BE2C (cell line): ENCODE results near the gene NTSR2.

Experiments used
- DNase-seq: peaks from one replicate; pipeline ENCODE4 v3.0.0-alpha.2; 2020
- H3K27me3 ChIP-seq: fragments of 250-450 bp; sonication (Bioruptor Pico); 2 replicates; pipeline ENCODE4 v1.5.1; 2020; ENCODE audit warnings: mild to moderate bottlenecking
- H3K36me3 ChIP-seq: fragments of 250-450 bp; sonication (Bioruptor Pico); 2 replicates; pipeline ENCODE4 v1.5.1; 2020; ENCODE audit warnings: mild to moderate bottlenecking
- H3K4me1 ChIP-seq: fragments of 250-450 bp; sonication (Bioruptor Pico); 2 replicates; pipeline ENCODE4 v1.5.1; 2020
- H3K4me3 ChIP-seq: 2 replicates; pipeline ENCODE4 v1.5.1; 2011; ENCODE audit warnings: low read depth, low read length
- H3K9me3 ChIP-seq: fragments of 250-450 bp; sonication (Bioruptor Pico); 2 replicates; pipeline ENCODE4 v1.5.1; 2020
- CTCF ChIP-seq: IDR thresholded peaks from 2 replicates; pipeline ENCODE4 v1.5.1; 2012; ENCODE audit warnings: mild to moderate bottlenecking, low read depth, low read length

Gene NTSR2

DNA sequence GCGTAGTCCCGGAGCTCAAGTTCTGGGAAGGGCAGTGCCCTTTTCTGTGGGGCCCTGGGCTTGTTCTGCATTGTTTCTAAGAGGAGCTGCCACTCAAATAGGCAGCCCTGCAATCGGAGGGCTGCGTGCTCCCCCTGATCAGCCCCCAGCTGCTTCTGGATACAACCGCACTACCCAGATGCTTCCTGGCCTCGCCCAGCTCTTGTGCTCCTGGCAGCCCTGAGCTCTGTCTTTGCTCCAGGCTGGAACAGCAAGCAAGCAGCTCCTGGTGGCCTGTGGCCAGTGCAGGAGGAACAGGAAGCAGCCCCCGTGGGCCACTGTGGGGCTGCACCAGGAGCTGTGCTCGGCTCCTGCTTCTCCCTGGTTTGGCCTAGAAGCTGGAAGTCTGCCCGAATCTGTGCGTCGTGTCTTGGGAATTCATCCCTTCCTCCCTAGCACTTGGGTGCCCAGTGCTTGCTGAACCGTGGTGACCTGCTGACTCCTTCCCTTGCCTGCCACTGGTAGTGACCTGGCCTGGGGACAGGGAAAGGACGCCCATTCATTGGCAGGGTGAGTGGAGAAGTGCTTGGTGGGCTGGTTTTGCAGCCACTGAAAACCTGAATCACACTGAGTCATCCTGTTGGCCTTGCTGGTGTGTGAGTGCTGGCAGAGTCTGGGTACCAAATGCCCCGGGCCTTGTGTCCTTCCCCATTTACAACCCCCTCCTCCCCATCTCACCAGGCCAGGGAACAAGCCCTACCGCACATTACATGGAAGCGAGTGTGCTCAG is 27.3 kb upstream of the NTSR2 start:
- H3K9me3 ChIP-seq, result no peaks in the 10 kb centered on the region
- DNase-seq, result peak; percentile 84
- no peaks in the 10 kb centered on the region for H3K27me3 ChIP-seq
- no peaks in the 10 kb centered on the region for H3K36me3 ChIP-seq
- peaks cover 50% of the 10 kb centered on the region for H3K4me1 ChIP-seq
- no peak overlapping the region for H3K4me3 ChIP-seq
- no peak for TF ChIP-seq CTCF

DNA sequence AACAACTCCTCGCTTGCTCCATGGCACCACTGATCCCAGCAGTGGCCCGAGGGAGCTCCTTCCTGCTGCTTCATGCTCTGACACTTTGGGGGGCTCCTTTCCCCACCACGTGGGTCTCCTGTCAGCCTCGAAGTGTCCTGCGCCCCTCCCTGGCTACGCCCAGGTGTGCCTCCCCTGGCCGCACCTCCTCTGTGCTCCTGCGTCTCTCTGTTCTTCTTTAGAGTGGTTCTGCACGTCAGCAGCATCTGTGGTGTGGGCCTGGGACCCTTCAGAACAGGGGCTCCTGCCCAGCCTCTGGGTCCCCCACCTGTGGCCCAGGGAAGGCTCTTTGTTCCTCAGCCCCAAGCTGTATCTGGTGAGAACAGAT is 26.7 kb upstream of the NTSR2 start:
- TF ChIP-seq CTCF, result no peak
- no peaks in the 10 kb centered on the region for H3K27me3 ChIP-seq
- H3K36me3 ChIP-seq, result no peaks in the 10 kb centered on the region
- H3K4me1 ChIP-seq, result peaks cover 50% of the 10 kb centered on the region
- no peaks in the 10 kb centered on the region for H3K9me3 ChIP-seq
- H3K4me3 ChIP-seq, result no peak overlapping the region
- no peak for DNase-seq

DNA sequence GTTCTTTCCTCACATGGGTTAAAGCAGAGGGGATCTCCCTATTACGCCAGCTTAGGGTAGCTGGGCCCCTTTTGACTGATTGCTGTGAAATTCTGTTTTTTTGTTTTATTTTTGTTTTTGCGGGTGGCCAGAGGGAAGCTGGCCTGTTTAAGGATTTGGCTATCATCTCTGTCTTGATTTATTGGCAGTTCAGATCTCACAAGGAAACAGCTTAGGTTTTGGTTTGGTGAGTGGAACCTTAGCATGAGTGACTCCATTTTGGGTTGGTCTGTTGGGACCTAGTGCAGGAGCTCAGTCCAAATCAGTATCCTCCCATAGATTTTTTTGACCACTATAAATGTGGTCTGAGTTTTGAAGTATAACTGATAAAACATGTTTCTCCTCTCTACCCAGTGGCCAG is 25.6 kb upstream of the NTSR2 start:
- H3K36me3 ChIP-seq, result no peaks in the 10 kb centered on the region
- H3K4me3 ChIP-seq, result no peak overlapping the region
- no peak for DNase-seq
- H3K9me3 ChIP-seq, result no peaks in the 10 kb centered on the region
- no peak for TF ChIP-seq CTCF
- H3K27me3 ChIP-seq, result no peaks in the 10 kb centered on the region
- peaks cover 39% of the 10 kb centered on the region for H3K4me1 ChIP-seq

- peak; percentile 97 for TF ChIP-seq CTCF
- Histone ChIP-seq H3K9me3 (no peaks in the 10 kb centered on the region), H3K27me3 (no peaks in the 10 kb centered on the region), H3K36me3 (no peaks in the 10 kb centered on the region), H3K4me3 (no peak overlapping the region), H3K4me1 (peaks cover 28% of the 10 kb centered on the region)
- DNase-seq, result peak; percentile 74
Measured at GRCh38 chr2:11692966-11693521, 23.0 kb upstream of the NTSR2 start.

DNA sequence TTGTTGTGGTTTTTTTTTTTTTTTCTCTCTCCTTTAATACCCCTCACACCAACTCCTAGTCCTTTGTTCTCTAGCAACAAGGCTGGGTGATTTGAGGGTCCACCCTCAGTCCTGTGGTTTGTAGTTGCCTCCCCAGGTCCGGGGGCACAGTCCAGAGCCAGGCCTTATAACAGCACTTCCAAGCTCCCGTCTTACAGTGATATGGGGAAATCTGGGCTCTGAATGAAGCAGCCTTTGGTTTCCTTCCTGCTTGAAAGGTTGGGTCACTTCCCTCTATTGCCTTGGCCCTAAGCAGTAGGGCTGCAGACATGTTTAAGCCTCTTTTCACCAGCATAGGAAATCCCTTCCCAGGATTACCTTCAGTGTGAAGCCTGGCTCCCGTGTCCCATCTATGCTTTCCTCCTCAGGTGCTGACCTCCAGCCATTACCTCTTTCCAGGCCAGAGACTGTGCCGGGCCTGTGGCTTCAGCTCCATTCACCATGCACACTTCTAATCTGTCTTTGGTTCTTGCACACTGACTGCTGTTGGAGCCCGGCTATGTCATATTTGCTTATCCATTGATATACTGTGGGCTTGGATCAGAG is 21.2 kb upstream of the NTSR2 start:
- Histone ChIP-seq H3K9me3 (no peaks in the 10 kb centered on the region), H3K4me1 (peaks cover 11% of the 10 kb centered on the region), H3K27me3 (no peaks in the 10 kb centered on the region), H3K4me3 (no peak overlapping the region), H3K36me3 (no peaks in the 10 kb centered on the region)
- DNase-seq, result no peak
- no peak for TF ChIP-seq CTCF
